Measurements from ENCODE around the gene IDUA.
"Not testable (repeated sequence)": the region's sequence is repeated elsewhere in the genome, so short reads cannot be mapped to it uniquely, and the experiment has no call there.

IDUA gene

GRCh38 chr4:1047976-1048772 lies 61.3 kb downstream of the IDUA start:
- no peak for DNase-seq

DNA sequence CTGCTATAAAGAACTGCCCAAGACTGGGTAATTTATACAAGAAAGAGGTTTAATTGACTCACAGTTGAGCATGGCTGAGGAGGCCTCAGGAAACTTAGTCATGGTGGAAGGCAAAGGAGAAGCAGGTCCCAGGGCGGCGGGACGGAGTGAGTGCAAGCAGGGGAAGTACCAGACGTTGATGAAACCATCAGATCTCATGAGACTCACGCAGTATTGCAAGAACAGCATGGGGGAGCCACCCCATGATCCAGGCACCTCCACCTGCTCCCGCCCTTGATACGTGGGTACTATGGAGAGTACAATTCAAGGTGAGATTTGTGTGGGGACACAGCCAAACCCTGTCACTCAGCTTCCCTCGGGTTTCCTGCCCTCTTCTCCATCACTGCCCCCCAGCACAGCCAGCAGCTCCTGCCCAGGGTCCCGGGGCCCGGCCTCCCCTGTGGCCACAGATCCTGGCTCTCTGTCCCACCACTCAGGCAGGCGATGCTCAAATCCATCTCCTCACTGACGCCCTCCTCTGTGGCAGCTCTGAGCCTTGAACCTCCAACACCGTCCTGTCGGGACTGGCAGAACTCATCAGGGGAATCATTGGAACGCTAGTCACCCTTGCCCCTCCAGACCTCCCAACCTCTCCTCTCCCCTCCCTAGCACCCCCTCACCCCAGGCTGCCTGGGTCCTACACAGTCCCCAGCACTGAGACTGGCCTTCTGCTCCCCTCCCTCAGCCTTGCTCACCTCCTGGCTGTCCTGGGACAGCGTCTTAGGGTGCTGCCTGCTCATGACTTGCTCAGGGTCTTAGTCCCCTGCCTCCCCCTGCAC lies 62.1 kb downstream of the IDUA start:
- DNase-seq: no peak

DNA sequence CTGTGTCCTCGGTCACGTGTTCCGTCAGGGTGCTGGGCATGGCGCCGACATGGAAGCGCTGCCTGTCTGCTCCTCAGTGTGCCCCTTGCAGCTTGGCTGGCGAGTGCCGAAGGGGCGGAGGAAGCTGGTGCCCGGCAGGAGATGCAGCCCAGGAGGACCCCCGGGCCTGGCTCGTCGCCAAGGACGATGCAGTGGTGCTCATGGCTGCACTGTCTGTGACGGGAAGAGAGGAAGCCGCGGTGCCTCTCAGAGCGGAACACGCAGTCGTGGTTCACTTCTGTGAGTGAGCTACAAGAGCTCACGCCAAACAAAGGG lies 62.7 kb downstream of the IDUA start:
- DNase-seq: no peak

GRCh38 chr4:1050486-1051213 lies 63.8 kb downstream of the IDUA start:
- no peak for DNase-seq

GRCh38 chr4:1051472-1051871 lies 64.6 kb downstream of the IDUA start:
- no peak for DNase-seq

DNA sequence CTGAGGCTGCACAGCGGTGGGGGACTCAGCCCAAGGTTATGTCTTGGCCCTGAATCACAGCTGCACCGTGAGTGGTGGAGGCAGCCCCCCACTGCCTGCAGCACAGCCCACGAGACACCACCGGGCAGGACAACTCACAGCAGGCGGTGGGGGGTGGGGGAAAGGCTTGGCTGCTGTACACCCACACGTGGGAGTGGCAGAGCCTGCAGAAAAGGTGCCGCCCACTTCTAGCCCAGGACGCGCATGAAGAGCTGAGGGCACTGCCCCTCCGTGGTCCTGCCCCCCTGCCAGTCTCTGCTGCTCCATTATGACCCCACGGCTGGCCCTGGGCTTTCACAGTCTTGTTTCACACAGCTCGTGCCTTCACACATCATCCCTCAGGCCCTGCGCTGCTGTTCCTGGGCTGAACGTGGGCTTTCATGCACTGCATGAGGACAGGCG lies 65.4 kb downstream of the IDUA start:
- DNase-seq: no peak

- DNase-seq: no peak
Measured at GRCh38 chr4:1053080-1053661, 66.3 kb downstream of the IDUA start.

DNA sequence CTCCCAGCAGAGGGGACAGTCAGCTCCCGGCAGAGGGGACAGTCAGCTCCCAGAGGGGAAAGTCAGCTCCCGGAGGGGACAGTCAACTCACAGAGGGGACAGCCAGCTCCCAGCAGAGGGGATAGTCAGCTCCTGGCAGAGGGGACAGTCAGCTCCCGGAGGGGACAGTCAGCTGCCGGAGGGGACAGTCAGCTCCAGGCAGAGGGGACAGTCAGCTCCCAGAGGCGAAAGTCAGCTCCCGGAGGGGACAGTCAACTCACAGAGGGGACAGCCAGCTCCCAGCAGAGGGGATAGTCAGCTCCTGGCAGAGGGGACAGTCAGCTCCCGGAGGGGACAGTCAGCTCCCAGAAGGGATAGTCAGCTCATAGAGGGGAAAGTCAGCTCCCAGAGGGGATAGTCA lies 67.0 kb downstream of the IDUA start:
- DNase-seq: not testable (repeated sequence)
